Stimulated activated CD4-positive, alpha-beta T cell treated with anti-CD3 and anti-CD28 coated beads, Interleukin-1b, Interleukin-23, amount 100 ng/mL, for 48 hours (primary cell): Measurements from ENCODE around the gene FRMPD4.

Experiments
- DNase-seq: peaks from one replicate; pipeline ENCODE4 v3.0.0-alpha.2; 2020

Gene FRMPD4

GRCh38 chrX:12223650-12224049 is 85.4 kb downstream of the FRMPD4 start:
- DNase-seq = no peak

- no peak for DNase-seq
Observed at GRCh38 chrX:12225107-12225506, 86.8 kb downstream of the FRMPD4 start.

- no peak for DNase-seq
Observed at GRCh38 chrX:12227412-12228041, 89.3 kb downstream of the FRMPD4 start.

- no peak for DNase-seq
Observed at GRCh38 chrX:12228862-12229261, 90.6 kb downstream of the FRMPD4 start.

GRCh38 chrX:12229986-12230385 is 91.7 kb downstream of the FRMPD4 start:
- no peak for DNase-seq

- no peak for DNase-seq
Observed at GRCh38 chrX:12234534-12235329, 96.5 kb downstream of the FRMPD4 start.

- no peak for DNase-seq
Observed at GRCh38 chrX:12236156-12236555, 97.9 kb downstream of the FRMPD4 start.

GRCh38 chrX:12237131-12237530 is 98.9 kb downstream of the FRMPD4 start:
- DNase-seq = no peak

- no peak for DNase-seq
Observed at GRCh38 chrX:12237771-12238170, 99.5 kb downstream of the FRMPD4 start.

GRCh38 chrX:12239356-12240082 is 101.2 kb downstream of the FRMPD4 start:
- DNase-seq = no peak

GRCh38 chrX:12240491-12240890 is 102.2 kb downstream of the FRMPD4 start:
- no peak for DNase-seq

GRCh38 chrX:12241026-12241425 is 102.8 kb downstream of the FRMPD4 start:
- DNase-seq = no peak

GRCh38 chrX:12245650-12246645 is 107.7 kb downstream of the FRMPD4 start:
- no peak for DNase-seq

GRCh38 chrX:12249997-12250396 is 111.7 kb downstream of the FRMPD4 start:
- DNase-seq = no peak

- no peak for DNase-seq
Observed at GRCh38 chrX:12263211-12263610, 124.9 kb downstream of the FRMPD4 start.

GRCh38 chrX:12269484-12269883 is 131.2 kb downstream of the FRMPD4 start:
- no peak for DNase-seq

- no peak for DNase-seq
Observed at GRCh38 chrX:12278151-12278550, 139.9 kb downstream of the FRMPD4 start.

GRCh38 chrX:12282991-12283390 is 144.7 kb downstream of the FRMPD4 start:
- DNase-seq = no peak

- no peak for DNase-seq
Observed at GRCh38 chrX:12292996-12293765, 154.9 kb downstream of the FRMPD4 start.

- no peak for DNase-seq
Observed at GRCh38 chrX:12297353-12297752, 159.1 kb downstream of the FRMPD4 start.

- no peak for DNase-seq
Observed at GRCh38 chrX:12301288-12301687, 163.0 kb downstream of the FRMPD4 start.

- DNase-seq = no peak
Observed at GRCh38 chrX:12304261-12304660, 166.0 kb downstream of the FRMPD4 start.
